Astrocyte of the cerebellum (primary cell): ENCODE data around the gene JSRP1.

Experiments used
- DNase-seq: peaks from one replicate; pipeline ENCODE4 v3.0.0-alpha.2; 2011; ENCODE audit warnings: low read depth
- H3K4me3 ChIP-seq: 2 replicates; pipeline ENCODE4 v1.5.1; 2011; ENCODE audit warnings: mild to moderate bottlenecking, low read depth, low read length, moderate library complexity
- CTCF ChIP-seq: IDR thresholded peaks from 2 replicates; pipeline ENCODE4 v1.5.1; 2012; ENCODE audit warnings: low read length, low read depth, moderate library complexity, mild to moderate bottlenecking; ENCODE audit errors: missing control alignments
- in situ Hi-C: cut with HindIII; loops from 2 replicates; pipeline ENCODE4 v1.10.0; 2017; ENCODE audit warnings: low sequenced_read_pairs

The JSRP1 gene

GRCh38 chr19:2229103-2230032, 26.8 kb downstream of the JSRP1 start:
- TF ChIP-seq CTCF = no peak
- H3K4me3 ChIP-seq = no peak overlapping the region
- in situ Hi-C loops = no loop called here
- DNase-seq = no peak

- no peak overlapping the region for H3K4me3 ChIP-seq
- in situ Hi-C loops = no loop called here
- DNase-seq = no peak
- no peak for TF ChIP-seq CTCF
Observed at GRCh38 chr19:2228157-2229030, 27.8 kb downstream of the JSRP1 start.

DNA sequence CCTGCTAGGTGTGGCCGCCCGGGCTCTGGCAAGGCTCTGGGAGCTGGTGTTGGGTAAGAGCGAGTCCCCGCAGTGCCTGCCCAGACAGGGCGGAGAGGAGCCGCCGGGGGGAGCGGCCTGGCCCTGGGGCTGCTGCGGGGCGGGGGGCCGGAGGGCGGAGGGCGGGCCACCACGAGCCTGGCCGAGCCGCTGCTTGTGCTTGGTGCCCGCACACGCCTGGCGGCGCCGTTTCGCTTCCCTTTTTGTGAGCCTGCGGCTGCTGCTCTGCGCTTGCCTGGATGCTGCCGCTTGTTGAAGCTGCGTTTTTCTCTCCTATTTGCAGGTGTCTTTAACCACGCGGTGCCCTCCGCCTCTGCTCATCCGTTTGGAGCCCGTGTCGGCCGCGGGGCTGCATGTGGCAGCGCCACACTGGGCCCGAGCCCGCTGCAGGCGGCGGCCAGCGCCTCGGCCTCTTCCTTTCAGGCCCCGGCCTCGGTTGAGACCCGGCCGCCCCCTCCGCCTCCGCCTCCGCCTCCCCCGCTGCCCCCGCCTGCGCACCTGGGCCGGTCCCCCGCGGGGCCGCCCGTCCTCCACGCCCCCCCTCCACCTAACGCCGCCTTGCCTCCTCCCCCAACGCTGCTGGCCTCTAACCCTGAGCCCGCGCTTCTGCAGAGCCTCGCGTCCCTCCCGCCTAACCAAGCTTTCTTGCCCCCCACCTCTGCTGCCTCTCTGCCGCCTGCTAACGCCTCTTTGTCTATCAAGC, 28.6 kb downstream of the JSRP1 start:
- no peak for TF ChIP-seq CTCF
- in situ Hi-C loops = no loop called here
- H3K4me3 ChIP-seq = no peak overlapping the region
- no peak for DNase-seq

GRCh38 chr19:2226840-2227360, 29.3 kb downstream of the JSRP1 start:
- no peak for DNase-seq
- no peak for TF ChIP-seq CTCF
- no peak overlapping the region for H3K4me3 ChIP-seq
- in situ Hi-C loops = no loop called here

- in situ Hi-C loops = no loop called here
- no peak for DNase-seq
- no peak for TF ChIP-seq CTCF
- no peak overlapping the region for H3K4me3 ChIP-seq
Observed at GRCh38 chr19:2226051-2226839, 30.0 kb downstream of the JSRP1 start.
